Panc1 (cell line): ENCODE results near the gene HIPK2. TPM values are rescaled to one million over a fixed set of nuclear protein-coding genes. Genes with fewer than 3 reads are reported as not detected.

Experiments
- ATAC-seq: fragments of 200-7000 bp; cut with Tn5 transposase; 2 replicates; pipeline ENCODE4 v1.9.1; 2020; ENCODE audit warnings: mild to moderate bottlenecking, moderate library complexity
- BruUV-seq: library from RNA; stranded (reverse); fragments of 400-500 nt; replicated peaks from 2 replicates; lab custom pipeline; 2021; lab: Mats Ljungman, UMichigan
- CTCF ChIA-PET: fragments of 300-600 bp; sonication (Branson Sonifier 250); formaldehyde crosslinking; loops from one replicate; lab custom pipeline; 2022; ENCODE audit warnings: antibody characterized with exemption; lab: Charles Lee
- POLR2A ChIA-PET: fragments of 300-600 bp; sonication (Branson Sonifier 250); formaldehyde crosslinking; loops from one replicate; lab custom pipeline; 2022; ENCODE audit warnings: antibody characterized with exemption; lab: Charles Lee
- DNase-seq: peaks from one replicate; pipeline ENCODE4 v3.0.0-alpha.2; 2010; ENCODE audit warnings: low read depth, low spot score
- H3K27ac ChIP-seq: 2 replicates; pipeline ENCODE4 v1.5.1; 2011; ENCODE audit warnings: mild to moderate bottlenecking, low read length, inconsistent platforms
- H3K27me3 ChIP-seq: fragments of 200-500 bp; sonication (Bioruptor generic); 2 replicates; pipeline ENCODE4 v1.6.0; 2014; ENCODE audit warnings: low read length, inconsistent platforms; ENCODE audit not compliant: control insufficient read depth, insufficient read depth
- H3K36me3 ChIP-seq: fragments of 200-500 bp; sonication (Bioruptor generic); 2 replicates; pipeline ENCODE4 v1.5.1; 2014; ENCODE audit warnings: inconsistent platforms, mild to moderate bottlenecking, low read length, moderate library complexity; ENCODE audit not compliant: control insufficient read depth, insufficient read depth
- H3K4me1 ChIP-seq: 2 replicates; pipeline ENCODE4 v1.5.1; 2011; ENCODE audit warnings: inconsistent platforms, mild to moderate bottlenecking, low read length, moderate library complexity; ENCODE audit not compliant: control insufficient read depth, insufficient read depth
- H3K4me3 ChIP-seq, 2 experiments: 2 replicates each; pipeline ENCODE4 v1.5.1; 2011 to 2012; ENCODE audit warnings: low read depth in 2 of 2, low read length in 2 of 2, mild to moderate bottlenecking in 2 of 2, inconsistent platforms in 1 of 2, moderate library complexity in 1 of 2
- H3K9me3 ChIP-seq: fragments of 200-500 bp; sonication (Bioruptor generic); 2 replicates; pipeline ENCODE4 v1.5.1; 2014; ENCODE audit warnings: low read depth, mild to moderate bottlenecking, inconsistent platforms, low read length, moderate library complexity; ENCODE audit not compliant: control insufficient read depth, insufficient read depth
- POLR2AphosphoS5 ChIP-seq: IDR thresholded peaks from 2 replicates; pipeline ENCODE4 v1.6.1; 2012; ENCODE audit warnings: mild to moderate bottlenecking, low read depth, low read length, moderate library complexity
- SIN3A ChIP-seq: IDR thresholded peaks from 2 replicates; pipeline ENCODE4 v1.6.1; 2012; ENCODE audit warnings: low read depth, mild to moderate bottlenecking, low read length, moderate library complexity, borderline replicate concordance; ENCODE audit not compliant: insufficient read depth
- TCF7L2 ChIP-seq: IDR thresholded peaks from 2 replicates; pipeline ENCODE4 v1.6.1; 2011; ENCODE audit warnings: mild to moderate bottlenecking, low read depth, low read length, inconsistent platforms
- in situ Hi-C: cut with HindIII; loops from 2 replicates; pipeline ENCODE4 v1.10.0; 2016; ENCODE audit warnings: low sequenced_read_pairs, low pct_unique_long_range_greater_than_20kb
- intact Hi-C: fragments of 100-400 bp; cut with micrococcal nuclease; formaldehyde crosslinking; loops from one replicate; pipeline ENCODE4 v1.10.0; 2022; ENCODE audit not compliant: unreplicated experiment
- total RNA-seq: library from RNA; stranded (reverse); gene quantifications from one replicate; pipeline ENCODE4 v1.2.1, GENCODE V29; 2021; ENCODE audit not compliant: unreplicated experiment
- TF ChIP-seq, protein P1 (sequence below): fragments of 450-650 bp; IDR thresholded peaks from 2 replicates; pipeline ENCODE4 v1.5.1; 2017; ENCODE audit warnings: mild to moderate bottlenecking
- TF ChIP-seq, protein P2 (sequence below), 2 experiments: IDR thresholded peaks; 2 replicates each; pipeline ENCODE4 v1.6.1; 2011 to 2012; ENCODE audit warnings: low read depth in 2 of 2, control low read depth in 1 of 2, low read length in 1 of 2, mild to moderate bottlenecking in 1 of 2, moderate library complexity in 1 of 2; ENCODE audit not compliant: insufficient read depth in 1 of 2

Gene HIPK2
- total RNA-seq, 1 experiment from 2014 or later, result 34.1 TPM

DNA sequence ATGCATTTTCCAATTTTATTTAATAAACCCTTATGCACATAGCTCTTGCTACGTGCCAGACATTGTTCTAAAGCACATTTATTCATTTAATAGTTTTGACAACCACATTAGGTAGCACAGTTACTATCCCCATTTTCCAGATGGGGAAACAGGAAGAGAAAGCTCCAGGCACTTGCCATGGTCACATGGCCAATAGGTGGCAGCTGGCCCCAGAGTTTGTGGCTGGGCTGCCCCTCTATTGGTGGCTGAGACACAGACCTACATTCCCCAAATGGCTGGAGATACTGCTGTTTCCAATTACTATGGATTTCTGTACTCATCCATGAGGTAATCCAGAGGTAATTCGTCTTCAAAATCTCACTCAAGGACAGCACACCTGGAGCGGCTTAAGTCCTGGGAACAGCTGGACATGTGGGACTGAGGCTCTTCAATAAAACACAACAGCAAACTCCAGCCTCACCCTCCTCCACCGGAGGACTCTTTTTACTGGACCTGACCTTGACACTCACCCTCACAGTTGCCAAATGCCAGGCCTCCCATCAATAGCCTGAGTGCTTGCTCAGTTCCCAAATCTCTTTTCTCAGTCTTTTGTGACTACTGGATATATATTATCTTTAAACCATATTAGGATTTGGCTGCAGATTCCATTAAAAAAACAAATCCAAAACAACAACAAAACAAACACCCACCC lies 148.3 kb downstream of the HIPK2 start:
- H3K4me3 ChIP-seq, result no peak overlapping the region
- no peak overlapping the region for H3K27ac ChIP-seq
- CTCF ChIA-PET, result no interaction called here
- no peaks in the 10 kb centered on the region for H3K27me3 ChIP-seq
- no peaks in the 10 kb centered on the region for H3K4me1 ChIP-seq
- no peak for TF ChIP-seq SIN3A
- H3K9me3 ChIP-seq, result no peaks in the 10 kb centered on the region
- no TSS peak for BruUV-seq
- intact Hi-C loops (loop anchor here (10.0 kb wide), 1 partner anchor 125 kb away; no protein-coding TSS in a partner anchor), in situ Hi-C loops (no loop called here)
- no peak for DNase-seq
- POLR2A ChIA-PET, result no interaction called here
- no peaks in the 10 kb centered on the region for H3K36me3 ChIP-seq
- no peak for ATAC-seq

DNA sequence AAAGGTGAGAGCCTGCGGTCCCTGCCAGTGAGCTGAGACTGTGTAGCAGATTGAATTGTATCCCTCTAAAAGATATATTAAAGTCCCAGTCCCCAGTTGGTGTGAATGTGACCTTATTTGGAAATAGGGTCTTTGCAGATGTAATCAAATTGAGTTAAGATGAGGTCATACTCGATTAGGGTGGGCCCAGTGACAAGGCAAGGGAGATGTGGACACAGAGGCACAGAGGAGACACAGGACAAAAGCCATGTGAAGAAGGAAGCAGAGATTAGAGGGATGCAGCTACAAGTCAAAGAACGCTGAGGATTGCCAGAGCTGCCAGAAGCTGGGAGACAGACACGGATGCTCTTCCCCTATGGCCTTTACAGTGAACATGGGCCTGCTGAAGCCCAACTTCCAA lies 150.0 kb downstream of the HIPK2 start:
- no TSS peak for BruUV-seq
- TF ChIP-seq, protein P1, sequence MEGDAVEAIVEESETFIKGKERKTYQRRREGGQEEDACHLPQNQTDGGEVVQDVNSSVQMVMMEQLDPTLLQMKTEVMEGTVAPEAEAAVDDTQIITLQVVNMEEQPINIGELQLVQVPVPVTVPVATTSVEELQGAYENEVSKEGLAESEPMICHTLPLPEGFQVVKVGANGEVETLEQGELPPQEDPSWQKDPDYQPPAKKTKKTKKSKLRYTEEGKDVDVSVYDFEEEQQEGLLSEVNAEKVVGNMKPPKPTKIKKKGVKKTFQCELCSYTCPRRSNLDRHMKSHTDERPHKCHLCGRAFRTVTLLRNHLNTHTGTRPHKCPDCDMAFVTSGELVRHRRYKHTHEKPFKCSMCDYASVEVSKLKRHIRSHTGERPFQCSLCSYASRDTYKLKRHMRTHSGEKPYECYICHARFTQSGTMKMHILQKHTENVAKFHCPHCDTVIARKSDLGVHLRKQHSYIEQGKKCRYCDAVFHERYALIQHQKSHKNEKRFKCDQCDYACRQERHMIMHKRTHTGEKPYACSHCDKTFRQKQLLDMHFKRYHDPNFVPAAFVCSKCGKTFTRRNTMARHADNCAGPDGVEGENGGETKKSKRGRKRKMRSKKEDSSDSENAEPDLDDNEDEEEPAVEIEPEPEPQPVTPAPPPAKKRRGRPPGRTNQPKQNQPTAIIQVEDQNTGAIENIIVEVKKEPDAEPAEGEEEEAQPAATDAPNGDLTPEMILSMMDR, result no peak
- H3K4me1 ChIP-seq, result no peaks in the 10 kb centered on the region
- intact Hi-C loops, result loop anchor here (10.0 kb wide), 1 partner anchor 123 kb away; no protein-coding TSS in a partner anchor
- no peak overlapping the region for H3K27ac ChIP-seq
- H3K27me3 ChIP-seq, result no peaks in the 10 kb centered on the region
- no peaks in the 10 kb centered on the region for H3K36me3 ChIP-seq
- no peak overlapping the region for H3K4me3 ChIP-seq
- ChIA-PET CTCF (no interaction called here), POLR2A (no interaction called here)
- in situ Hi-C loops, result no loop called here
- no peak for ATAC-seq
- no peak for DNase-seq
- H3K9me3 ChIP-seq, result no peaks in the 10 kb centered on the region

DNA sequence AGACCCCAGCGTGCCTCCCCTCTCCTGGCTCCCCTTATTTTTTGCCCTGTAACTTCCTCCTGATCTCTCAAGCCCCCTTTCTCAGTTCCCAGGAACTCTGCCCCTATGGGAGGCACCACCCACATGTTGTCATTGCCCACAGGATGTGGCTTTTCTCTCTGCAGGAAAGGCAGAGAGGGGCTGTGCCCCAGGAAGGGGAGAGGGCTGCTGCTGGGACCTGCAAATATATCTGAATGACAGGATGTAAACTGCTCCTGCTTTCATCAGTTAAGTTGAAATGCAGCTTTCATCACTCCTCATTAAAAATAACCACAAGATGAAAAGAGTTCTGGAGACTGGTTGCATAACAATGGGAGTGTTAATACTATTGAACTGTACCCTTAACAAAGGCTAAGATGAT lies 151.0 kb downstream of the HIPK2 start:
- ChIA-PET POLR2A (no interaction called here), CTCF (no interaction called here)
- in situ Hi-C loops, result no loop called here
- H3K4me1 ChIP-seq, result no peaks in the 10 kb centered on the region
- DNase-seq (no peak), ATAC-seq (no peak)
- BruUV-seq, result no TSS peak
- no peaks in the 10 kb centered on the region for H3K36me3 ChIP-seq
- TF ChIP-seq TCF7L2 (no peak), SIN3A (no peak), POLR2AphosphoS5 (no peak)
- TF ChIP-seq, protein P1, result no peak
- TF ChIP-seq, protein P2, sequence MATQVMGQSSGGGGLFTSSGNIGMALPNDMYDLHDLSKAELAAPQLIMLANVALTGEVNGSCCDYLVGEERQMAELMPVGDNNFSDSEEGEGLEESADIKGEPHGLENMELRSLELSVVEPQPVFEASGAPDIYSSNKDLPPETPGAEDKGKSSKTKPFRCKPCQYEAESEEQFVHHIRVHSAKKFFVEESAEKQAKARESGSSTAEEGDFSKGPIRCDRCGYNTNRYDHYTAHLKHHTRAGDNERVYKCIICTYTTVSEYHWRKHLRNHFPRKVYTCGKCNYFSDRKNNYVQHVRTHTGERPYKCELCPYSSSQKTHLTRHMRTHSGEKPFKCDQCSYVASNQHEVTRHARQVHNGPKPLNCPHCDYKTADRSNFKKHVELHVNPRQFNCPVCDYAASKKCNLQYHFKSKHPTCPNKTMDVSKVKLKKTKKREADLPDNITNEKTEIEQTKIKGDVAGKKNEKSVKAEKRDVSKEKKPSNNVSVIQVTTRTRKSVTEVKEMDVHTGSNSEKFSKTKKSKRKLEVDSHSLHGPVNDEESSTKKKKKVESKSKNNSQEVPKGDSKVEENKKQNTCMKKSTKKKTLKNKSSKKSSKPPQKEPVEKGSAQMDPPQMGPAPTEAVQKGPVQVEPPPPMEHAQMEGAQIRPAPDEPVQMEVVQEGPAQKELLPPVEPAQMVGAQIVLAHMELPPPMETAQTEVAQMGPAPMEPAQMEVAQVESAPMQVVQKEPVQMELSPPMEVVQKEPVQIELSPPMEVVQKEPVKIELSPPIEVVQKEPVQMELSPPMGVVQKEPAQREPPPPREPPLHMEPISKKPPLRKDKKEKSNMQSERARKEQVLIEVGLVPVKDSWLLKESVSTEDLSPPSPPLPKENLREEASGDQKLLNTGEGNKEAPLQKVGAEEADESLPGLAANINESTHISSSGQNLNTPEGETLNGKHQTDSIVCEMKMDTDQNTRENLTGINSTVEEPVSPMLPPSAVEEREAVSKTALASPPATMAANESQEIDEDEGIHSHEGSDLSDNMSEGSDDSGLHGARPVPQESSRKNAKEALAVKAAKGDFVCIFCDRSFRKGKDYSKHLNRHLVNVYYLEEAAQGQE (IDR thresholded peaks at IDR 0.05; ENCODE audit: insufficient read depth in 1 of 2, low read depth in 2 of 2, low read length in 1 of 2), result no peak
- H3K4me3 ChIP-seq, result no peak overlapping the region
- intact Hi-C loops, result loop anchor here (10.0 kb wide), 1 partner anchor 122 kb away; no protein-coding TSS in a partner anchor
- no peaks in the 10 kb centered on the region for H3K9me3 ChIP-seq
- no peak overlapping the region for H3K27ac ChIP-seq
- no peaks in the 10 kb centered on the region for H3K27me3 ChIP-seq
